H9 (cell line): ENCODE measurements around the gene C10orf95. TPM values are rescaled to one million over a fixed set of nuclear protein-coding genes. Genes with fewer than 3 reads are reported as not detected.

ENCODE experiments used
- DNase-seq: peaks from one replicate; pipeline ENCODE4 v3.0.0-alpha.2; 2017
- H2AFZ ChIP-seq: one replicate; pipeline ENCODE4 v1.6.1; 2013; ENCODE audit warnings: mild to moderate bottlenecking, low read length, control low read depth, moderate library complexity
- H2AK5ac ChIP-seq: 2 replicates; pipeline ENCODE4 v1.6.1; 2013; ENCODE audit warnings: low read length, control low read depth, mixed read lengths; ENCODE audit not compliant: insufficient read length
- H2BK120ac ChIP-seq: one replicate; pipeline ENCODE4 v1.6.1; 2013; ENCODE audit warnings: low read depth, mild to moderate bottlenecking, low read length, control low read depth, inconsistent platforms; ENCODE audit not compliant: poor library complexity, severe bottlenecking
- H2BK12ac ChIP-seq: 2 replicates; pipeline ENCODE4 v1.6.1; 2013; ENCODE audit warnings: low read length, control low read depth, mixed read lengths, low read depth; ENCODE audit not compliant: insufficient read length
- H2BK15ac ChIP-seq: 2 replicates; pipeline ENCODE4 v1.6.1; 2013; ENCODE audit warnings: low read depth, low read length, control low read depth
- H2BK20ac ChIP-seq: one replicate; pipeline ENCODE4 v1.6.1; 2013; ENCODE audit warnings: low read depth, mild to moderate bottlenecking, low read length, control low read depth, inconsistent platforms; ENCODE audit not compliant: poor library complexity, severe bottlenecking
- H2BK5ac ChIP-seq: 2 replicates; pipeline ENCODE4 v1.6.1; 2013; ENCODE audit warnings: low read length, control low read depth, mixed read lengths; ENCODE audit not compliant: insufficient read length
- H3K14ac ChIP-seq: 2 replicates; pipeline ENCODE4 v1.6.1; 2013; ENCODE audit warnings: low read length, control low read depth; ENCODE audit not compliant: insufficient read depth
- H3K18ac ChIP-seq: 2 replicates; pipeline ENCODE4 v1.6.1; 2013; ENCODE audit warnings: low read depth, mild to moderate bottlenecking, mixed read lengths, low read length, control low read depth; ENCODE audit not compliant: insufficient read length
- H3K23ac ChIP-seq: 2 replicates; pipeline ENCODE4 v1.6.1; 2013; ENCODE audit warnings: low read length, control low read depth, mixed read lengths, low read depth; ENCODE audit not compliant: insufficient read length
- H3K23me2 ChIP-seq: 2 replicates; pipeline ENCODE4 v1.6.1; 2013; ENCODE audit warnings: low read depth, mild to moderate bottlenecking, mixed read lengths, low read length, control low read depth; ENCODE audit not compliant: insufficient read length, poor library complexity, severe bottlenecking
- H3K27ac ChIP-seq: 2 replicates; pipeline ENCODE4 v1.5.1; 2013; ENCODE audit warnings: low read length, control low read depth, mixed read lengths, low read depth; ENCODE audit not compliant: insufficient read length
- H3K27me3 ChIP-seq: 2 replicates; pipeline ENCODE4 v1.6.1; 2013; ENCODE audit warnings: low read length, control low read depth, inconsistent platforms; ENCODE audit not compliant: insufficient read depth
- H3K4ac ChIP-seq: 2 replicates; pipeline ENCODE4 v1.6.1; 2013; ENCODE audit warnings: low read depth, mild to moderate bottlenecking, control low read depth, inconsistent platforms, low read length, moderate library complexity
- H3K4me1 ChIP-seq: 2 replicates; pipeline ENCODE4 v1.6.1; 2013; ENCODE audit warnings: low read length, control low read depth, inconsistent platforms; ENCODE audit not compliant: insufficient read depth
- H3K4me2 ChIP-seq: 2 replicates; pipeline ENCODE4 v1.6.1; 2013; ENCODE audit warnings: low read length, control low read depth, mixed read lengths; ENCODE audit not compliant: insufficient read length, insufficient read depth
- H3K56ac ChIP-seq: 2 replicates; pipeline ENCODE4 v1.6.1; 2013; ENCODE audit warnings: low read depth, mild to moderate bottlenecking, mixed read lengths, low read length, control low read depth; ENCODE audit not compliant: insufficient read length
- H3K79me1 ChIP-seq: 2 replicates; pipeline ENCODE4 v1.6.1; 2013; ENCODE audit warnings: low read depth, mild to moderate bottlenecking, moderate library complexity, low read length, control low read depth, inconsistent platforms; ENCODE audit not compliant: insufficient read depth, poor library complexity, severe bottlenecking
- H3K79me2 ChIP-seq: 2 replicates; pipeline ENCODE4 v1.6.1; 2013; ENCODE audit warnings: low read length, control low read depth, inconsistent platforms; ENCODE audit not compliant: insufficient read depth
- H3K9ac ChIP-seq: 2 replicates; pipeline ENCODE4 v1.6.1; 2013; ENCODE audit warnings: low read length, control low read depth, mixed read lengths; ENCODE audit not compliant: insufficient read length; ENCODE audit errors: extremely low read depth
- H3K9me3 ChIP-seq: one replicate; pipeline ENCODE4 v1.6.1; 2013; ENCODE audit warnings: low read depth, low read length, inconsistent platforms; ENCODE audit not compliant: control insufficient read depth
- H3T11ph ChIP-seq: one replicate; pipeline ENCODE4 v1.6.1; 2013; ENCODE audit warnings: mild to moderate bottlenecking, low read length, control low read depth, inconsistent platforms
- H4K20me1 ChIP-seq: one replicate; pipeline ENCODE4 v1.6.1; 2013; ENCODE audit not compliant: control insufficient read depth, insufficient read length, insufficient read depth
- H4K5ac ChIP-seq: 2 replicates; pipeline ENCODE4 v1.6.1; 2013; ENCODE audit warnings: low read depth, mild to moderate bottlenecking, mixed read lengths, low read length, control low read depth; ENCODE audit not compliant: insufficient read length
- H4K8ac ChIP-seq: replicated peaks from 2 replicates; pipeline ENCODE4 v1.6.1; 2013; ENCODE audit warnings: low read length, control low read depth, mixed read lengths, low read depth; ENCODE audit not compliant: insufficient read length
- H4K91ac ChIP-seq: 2 replicates; pipeline ENCODE4 v1.6.1; 2013; ENCODE audit warnings: low read depth, mild to moderate bottlenecking, moderate library complexity, mixed read lengths, low read length, control low read depth; ENCODE audit not compliant: insufficient read length
- H3K27ac Mint-ChIP-seq, 3 experiments: 2 replicates in 2 of 3; 3 replicates in 1 of 3; pipeline ENCODE4 v1.8.0; 2020 to 2021; ENCODE audit warnings: mixed read lengths in 3 of 3, mild to moderate bottlenecking in 1 of 3, moderate library complexity in 1 of 3
- H3K27me3 Mint-ChIP-seq: 2 replicates; pipeline ENCODE4 v1.8.0; 2021; ENCODE audit warnings: low read depth, mild to moderate bottlenecking, moderate library complexity, mixed read lengths
- H3K36me3 Mint-ChIP-seq, 3 experiments: 2 replicates in 2 of 3; 3 replicates in 1 of 3; pipeline ENCODE4 v1.8.0; 2020 to 2021; ENCODE audit warnings: low read depth in 3 of 3, mixed read lengths in 3 of 3; ENCODE audit not compliant: insufficient read depth in 1 of 3
- H3K4me1 Mint-ChIP-seq, 2 experiments: 2 replicates each; pipeline ENCODE4 v1.8.0; 2020; ENCODE audit warnings: mixed read lengths in 2 of 2
- H3K4me3 Mint-ChIP-seq, 2 experiments: 2 replicates in 1 of 2; 3 replicates in 1 of 2; pipeline ENCODE4 v1.8.0; 2020 to 2021; ENCODE audit warnings: mild to moderate bottlenecking in 2 of 2, mixed read lengths in 2 of 2, moderate library complexity in 1 of 2
- H3K9me3 Mint-ChIP-seq, 2 experiments: 2 replicates in 1 of 2; 3 replicates in 1 of 2; pipeline ENCODE4 v1.8.0; 2020; ENCODE audit warnings: mild to moderate bottlenecking in 2 of 2, mixed read lengths in 2 of 2, moderate library complexity in 1 of 2
- CTCF ChIP-seq: fragments of 200-600 bp; sonication (generic); conservative IDR thresholded peaks from 3 replicates; pipeline ENCODE4 v1.8.0; 2021; ENCODE audit warnings: antibody characterized with exemption, mild to moderate bottlenecking
- WGBS: extraction: QIAGEN DNeasy Blood & Tissue Kit; methylation state at CpG from one replicate; pipeline ENCODE4 v1.1.7; 2013; ENCODE audit warnings: missing lambda C conversion rate, low lambda C conversion rate, mixed read lengths; ENCODE audit not compliant: insufficient read length; ENCODE audit errors: extremely low coverage; 5-methylcytosine and 5-hydroxymethylcytosine counted together
- total RNA-seq: library from RNA; stranded (reverse); gene quantifications from 2 replicates; pipeline ENCODE4 v1.2.1, GENCODE V29; 2021

C10orf95 gene
- total RNA-seq, 1 experiment from 2014 or later = not detected

GRCh38 chr10:102450124-102450373, 1.3 kb downstream of the C10orf95 start:
- H3K9me3 Mint-ChIP-seq = no peaks in the 10 kb centered on the region; a peak in 2 of 5 replicates
- Histone ChIP-seq H3K18ac (no peak overlapping the region), H3K27ac (no peak overlapping the region), H3K79me2 (peaks cover 3% of the 10 kb centered on the region; the same call in 1 of the 2 replicates), H3K14ac (no peak overlapping the region), H3K9me3 (no peaks in the 10 kb centered on the region), H3K23me2 (peaks cover 11% of the 10 kb centered on the region), H2BK20ac (no peak overlapping the region), H4K5ac (no peak overlapping the region), H3K56ac (no peak overlapping the region), H2AFZ (no peak overlapping the region), H4K20me1 (no peaks in the 10 kb centered on the region), H2AK5ac (no peak overlapping the region), H3T11ph (no peak overlapping the region), H3K79me1 (peaks cover 3% of the 10 kb centered on the region), H2BK120ac (no peak overlapping the region), H3K9ac (peak overlapping the region; percentile 78), H3K27me3 (0 out of 2 replicates have a peak, but pooled peaks cover 2% of the 10 kb centered on the region), H2BK12ac (no peak overlapping the region), H3K4me2 (peak overlapping the region; percentile 92), H3K4ac (no peak overlapping the region; the same call in 1 of the 2 replicates), H4K8ac (no peak overlapping the region), H2BK5ac (no peak overlapping the region), H3K23ac (no peak overlapping the region), H4K91ac (no peak overlapping the region), H3K4me1 (peaks cover 7% of the 10 kb centered on the region; the same call in 1 of the 2 replicates), H2BK15ac (no peak overlapping the region)
- peak overlapping the region; percentile 78 to 96 (median 94) for H3K27ac Mint-ChIP-seq
- H3K27me3 Mint-ChIP-seq = peaks cover 3% of the 10 kb centered on the region; the same call in 1 of the 2 replicates
- peak overlapping the region; percentile 84 to 97 for H3K4me3 Mint-ChIP-seq
- no CpG with 5 or more reads among the region's 11 CpGs for WGBS
- DNase-seq = no peak
- H3K36me3 Mint-ChIP-seq = peaks cover 4 to 8% (median 4%) of the 10 kb centered on the region in 3 experiments
- H3K4me1 Mint-ChIP-seq = peaks cover 33 to 43% of the 10 kb centered on the region in 2 experiments
- no peak for TF ChIP-seq CTCF
